ENCODE measurements around the gene HSD17B14. TPM values are rescaled to one million over a fixed set of nuclear protein-coding genes. Genes with fewer than 3 reads are reported as not detected.

The HSD17B14 gene
- total RNA-seq, 1 donor from 2014 or later = 0.44 TPM

DNA sequence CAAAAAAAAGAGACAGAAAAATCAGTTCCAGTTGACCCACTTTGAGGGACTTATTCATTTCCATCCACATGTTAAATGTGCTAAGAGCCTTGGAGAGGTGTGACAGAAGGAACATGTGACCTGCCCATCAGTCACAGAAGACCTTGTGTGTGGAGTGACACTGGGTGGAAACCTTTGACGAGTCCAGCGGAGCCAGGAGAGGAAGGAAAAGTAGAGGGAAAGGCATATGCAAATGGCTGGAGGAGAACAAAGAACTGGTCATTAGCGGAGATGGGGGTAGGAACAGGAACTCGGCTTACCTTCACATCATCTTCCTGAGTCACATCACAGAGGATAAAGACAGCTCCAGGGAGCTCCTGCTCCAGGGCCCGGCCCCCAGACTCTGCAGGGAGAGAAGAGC is 2.3 kb downstream of the HSD17B14 start:
- DNase-seq = no peak
- Mint-ChIP-seq H3K9me3 (no peaks in the 10 kb centered on the region), H3K4me3 (peak overlapping the region; percentile 49), H3K27me3 (peaks cover 8% of the 10 kb centered on the region), H3K27ac (peak overlapping the region; percentile 39), H3K4me1 (peaks cover 20% of the 10 kb centered on the region), H3K36me3 (ENCODE audit: low read depth) (no peaks in the 10 kb centered on the region)
- intact Hi-C loops (cut with micrococcal nuclease) = no loop called here

DNA sequence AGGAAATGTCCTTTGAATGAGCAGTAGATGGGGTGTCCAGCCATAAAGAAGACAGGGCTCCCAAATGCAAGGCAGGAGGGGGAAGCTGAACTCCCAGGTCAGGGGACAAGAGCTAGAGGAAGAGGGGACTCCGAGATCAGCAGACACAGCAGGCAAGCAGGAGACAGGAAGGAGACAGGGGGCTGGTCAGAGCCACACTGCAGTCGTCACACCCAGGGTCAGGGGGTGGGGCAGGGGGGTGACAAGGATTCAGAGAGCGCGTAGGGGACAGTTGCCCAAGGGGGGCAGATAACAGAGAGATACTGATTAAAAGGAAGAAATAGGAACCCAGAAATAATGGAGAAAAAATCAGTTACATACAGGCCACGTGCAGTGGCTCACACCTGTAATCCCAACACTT is 3.2 kb downstream of the HSD17B14 start:
- no peak overlapping the region for H3K27ac Mint-ChIP-seq
- no peak overlapping the region for H3K4me3 Mint-ChIP-seq
- peaks cover 20% of the 10 kb centered on the region for H3K4me1 Mint-ChIP-seq
- H3K27me3 Mint-ChIP-seq = peaks cover 7% of the 10 kb centered on the region
- intact Hi-C loops (cut with micrococcal nuclease) = no loop called here
- no peak for DNase-seq
- H3K9me3 Mint-ChIP-seq = no peaks in the 10 kb centered on the region
- no peaks in the 10 kb centered on the region for H3K36me3 Mint-ChIP-seq (ENCODE audit: low read depth)

DNA sequence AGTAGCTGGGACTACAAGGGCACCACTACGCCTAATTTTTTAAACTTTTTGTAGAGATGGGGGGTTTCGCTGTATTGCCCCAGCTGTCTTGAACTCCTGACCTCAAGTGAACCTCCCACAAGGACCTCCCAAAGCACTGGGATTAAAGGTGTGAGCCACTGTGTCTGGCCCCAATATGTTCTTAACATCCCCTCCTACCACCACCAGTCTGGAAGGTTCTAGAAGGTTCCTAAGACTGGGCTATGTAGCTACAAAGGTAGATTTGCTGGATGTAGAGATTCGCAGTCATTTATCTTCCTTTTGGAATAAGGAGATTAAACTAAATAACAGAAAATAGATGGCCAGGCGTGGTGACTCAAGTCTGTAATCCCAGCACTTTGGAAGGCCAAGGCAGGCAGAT is 5.3 kb downstream of the HSD17B14 start:
- intact Hi-C loops (cut with micrococcal nuclease) = no loop called here

DNA sequence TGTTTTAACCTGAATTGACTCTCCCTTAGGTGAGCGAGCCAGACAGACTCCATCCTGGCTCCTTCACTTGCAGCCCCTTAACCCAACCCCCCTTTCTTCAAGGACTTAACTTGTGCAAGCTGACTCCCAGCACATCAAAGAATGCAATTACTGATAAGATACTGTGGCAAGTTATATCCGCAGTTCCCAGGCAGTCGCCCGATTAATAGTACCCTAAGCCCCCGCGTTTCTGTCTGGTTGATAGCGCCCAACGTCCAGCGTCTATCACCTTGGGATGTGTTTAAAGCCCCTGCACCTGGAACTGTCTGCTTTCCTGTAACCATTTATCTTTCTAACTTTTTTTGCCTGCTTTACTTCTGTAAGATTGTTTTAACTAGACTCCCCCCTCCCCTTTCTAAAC is 6.2 kb downstream of the HSD17B14 start:
- intact Hi-C loops (cut with micrococcal nuclease) = no loop called here
- no peak overlapping the region for H3K4me3 Mint-ChIP-seq
- H3K4me1 Mint-ChIP-seq = peaks cover 2% of the 10 kb centered on the region
- no peak overlapping the region for H3K27ac Mint-ChIP-seq
- DNase-seq = no peak
- no peaks in the 10 kb centered on the region for H3K36me3 Mint-ChIP-seq (ENCODE audit: low read depth)
- no peaks in the 10 kb centered on the region for H3K27me3 Mint-ChIP-seq
- H3K9me3 Mint-ChIP-seq = no peaks in the 10 kb centered on the region

More for the DNA sequence above, 5.3 kb downstream of the HSD17B14 start:
- Mint-ChIP-seq H3K36me3 (ENCODE audit: low read depth) (no peaks in the 10 kb centered on the region), H3K4me1 (peaks cover 9% of the 10 kb centered on the region), H3K27me3 (no peaks in the 10 kb centered on the region), H3K4me3 (no peak overlapping the region), H3K9me3 (no peaks in the 10 kb centered on the region), H3K27ac (no peak overlapping the region)
- no peak for DNase-seq

DNA sequence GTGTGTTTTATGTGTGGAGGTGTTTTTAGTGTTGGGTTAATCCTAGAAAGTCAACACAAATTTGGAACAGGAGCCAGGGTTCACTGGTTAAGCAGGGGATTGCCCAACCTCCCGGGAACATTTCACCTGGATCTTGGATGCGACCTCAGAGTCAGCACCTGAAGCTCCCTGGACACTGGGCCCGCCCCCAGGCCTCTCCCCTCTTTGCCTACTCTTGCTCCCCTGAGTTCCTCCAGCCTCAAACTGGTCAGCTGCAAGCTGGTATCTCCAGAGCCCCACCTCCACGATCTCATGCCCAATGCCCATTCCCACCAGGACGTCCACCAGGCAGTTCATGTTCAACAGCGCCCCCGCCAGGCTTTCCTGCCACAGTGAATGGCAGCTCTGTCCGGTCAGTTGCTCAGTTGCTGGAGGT is 9.7 kb downstream of the HSD17B14 start:
- intact Hi-C loops (cut with micrococcal nuclease) = no loop called here
- no peak overlapping the region for H3K27ac Mint-ChIP-seq

DNA sequence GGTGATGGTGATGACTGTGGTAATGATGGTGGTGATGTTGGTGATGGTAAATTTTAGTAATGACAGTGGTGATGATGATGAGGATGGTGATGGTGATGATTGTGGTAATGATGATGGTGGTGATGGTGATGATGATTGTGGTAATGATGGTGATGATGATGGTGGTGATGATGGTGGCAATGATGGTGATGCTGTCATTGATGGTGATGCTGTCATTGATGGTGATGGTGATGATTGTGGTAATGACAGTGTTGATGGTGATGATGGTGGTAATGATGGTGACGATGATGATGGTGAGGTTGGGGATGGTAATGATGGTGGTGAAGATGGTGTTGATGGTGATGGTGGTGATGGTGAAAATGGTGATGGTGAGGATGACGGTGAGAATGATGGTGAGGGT is 13.8 kb downstream of the HSD17B14 start:
- Mint-ChIP-seq H3K27me3 (no peaks in the 10 kb centered on the region), H3K4me3 (no peak overlapping the region), H3K4me1 (no peaks in the 10 kb centered on the region), H3K9me3 (no peaks in the 10 kb centered on the region), H3K27ac (no peak overlapping the region), H3K36me3 (ENCODE audit: low read depth) (no peaks in the 10 kb centered on the region)
- no peak for DNase-seq
- intact Hi-C loops (cut with micrococcal nuclease) = no loop called here

More for the DNA sequence above, 9.7 kb downstream of the HSD17B14 start:
- no peaks in the 10 kb centered on the region for H3K4me1 Mint-ChIP-seq
- no peaks in the 10 kb centered on the region for H3K9me3 Mint-ChIP-seq
- DNase-seq = no peak
- no peak overlapping the region for H3K4me3 Mint-ChIP-seq
- H3K36me3 Mint-ChIP-seq (ENCODE audit: low read depth) = no peaks in the 10 kb centered on the region
- no peaks in the 10 kb centered on the region for H3K27me3 Mint-ChIP-seq

DNA sequence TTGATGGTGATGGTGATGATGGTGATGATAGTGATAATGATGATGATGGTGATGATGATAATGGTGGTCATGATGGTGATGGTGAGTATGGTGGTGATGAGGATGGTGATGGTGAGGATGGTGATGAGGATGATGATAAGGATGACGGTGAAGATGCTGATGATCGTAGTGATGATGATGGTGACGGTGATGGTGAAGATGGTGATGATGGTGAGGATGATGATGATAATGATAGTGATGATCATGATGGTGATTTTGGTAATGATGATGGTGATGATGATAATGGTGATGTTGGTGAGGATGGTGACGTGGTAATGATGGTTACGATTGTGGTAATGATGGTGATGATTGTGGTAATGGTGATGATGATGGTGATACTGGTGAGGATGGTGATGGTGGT is 14.7 kb downstream of the HSD17B14 start:
- Mint-ChIP-seq H3K36me3 (ENCODE audit: low read depth) (no peaks in the 10 kb centered on the region), H3K9me3 (no peaks in the 10 kb centered on the region), H3K27me3 (no peaks in the 10 kb centered on the region), H3K27ac (no peak overlapping the region), H3K4me1 (no peaks in the 10 kb centered on the region), H3K4me3 (no peak overlapping the region)
- no peak for DNase-seq
- intact Hi-C loops (cut with micrococcal nuclease) = no loop called here

DNA sequence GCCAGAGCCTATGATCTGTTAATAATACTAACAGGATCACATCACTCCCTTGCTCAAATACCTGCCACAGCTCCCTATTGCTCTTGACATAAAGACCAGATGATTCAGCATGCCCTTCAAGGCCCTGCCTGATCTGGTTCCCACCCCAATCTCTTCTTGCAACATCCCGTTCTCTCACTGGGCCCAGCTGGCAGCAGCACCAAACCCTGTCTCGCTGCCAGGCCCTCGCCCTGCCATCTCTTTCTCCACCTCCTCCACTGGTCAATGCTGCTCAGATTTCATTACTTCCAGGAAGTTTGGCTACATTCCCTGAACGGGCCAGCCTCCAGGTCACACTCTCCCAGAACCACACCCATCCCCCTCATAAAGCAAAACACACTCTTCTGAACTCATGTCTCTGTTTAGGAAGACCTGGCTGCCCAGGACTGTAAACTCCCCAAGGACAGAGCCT is 16.9 kb downstream of the HSD17B14 start:
- no peak overlapping the region for H3K4me3 Mint-ChIP-seq
- intact Hi-C loops (cut with micrococcal nuclease) = no loop called here
- H3K27ac Mint-ChIP-seq = no peak overlapping the region
- DNase-seq = no peak
- H3K4me1 Mint-ChIP-seq = peaks cover 11% of the 10 kb centered on the region
- H3K36me3 Mint-ChIP-seq (ENCODE audit: low read depth) = no peaks in the 10 kb centered on the region
- no peaks in the 10 kb centered on the region for H3K9me3 Mint-ChIP-seq
- no peaks in the 10 kb centered on the region for H3K27me3 Mint-ChIP-seq

DNA sequence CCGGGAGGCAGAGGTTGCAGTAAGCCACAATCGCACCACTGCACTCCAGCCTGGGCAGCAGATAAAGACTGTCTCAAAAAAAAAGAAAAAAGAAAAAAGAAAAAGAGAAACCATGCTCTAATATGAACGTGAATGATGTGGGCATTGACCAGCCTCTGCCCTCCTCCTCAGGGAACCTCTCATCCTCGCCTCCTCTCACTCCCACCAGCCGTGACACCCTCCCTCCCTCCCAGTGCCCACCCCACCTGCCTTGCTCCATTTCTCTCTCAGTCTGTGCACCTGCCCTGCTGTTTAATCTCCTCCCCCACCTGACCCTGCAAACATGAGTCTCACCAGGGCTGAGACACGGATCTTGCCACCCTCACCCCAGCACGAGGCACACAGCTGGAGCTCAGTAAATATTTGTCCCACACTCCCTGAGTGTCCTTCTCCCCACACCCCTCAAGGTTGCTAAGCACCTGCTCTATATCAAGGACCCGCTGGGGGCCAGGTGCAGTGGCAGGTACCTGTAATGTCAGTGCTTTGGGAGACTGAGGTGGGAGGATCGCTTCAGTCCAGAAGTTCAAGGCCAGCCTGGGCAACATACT is 18.0 kb downstream of the HSD17B14 start:
- peaks cover 11% of the 10 kb centered on the region for H3K4me1 Mint-ChIP-seq
- H3K27ac Mint-ChIP-seq = no peak overlapping the region
- no peak for DNase-seq
- intact Hi-C loops (cut with micrococcal nuclease) = no loop called here
- H3K9me3 Mint-ChIP-seq = no peaks in the 10 kb centered on the region
- H3K27me3 Mint-ChIP-seq = no peaks in the 10 kb centered on the region
- no peak overlapping the region for H3K4me3 Mint-ChIP-seq
- H3K36me3 Mint-ChIP-seq (ENCODE audit: low read depth) = no peaks in the 10 kb centered on the region

DNA sequence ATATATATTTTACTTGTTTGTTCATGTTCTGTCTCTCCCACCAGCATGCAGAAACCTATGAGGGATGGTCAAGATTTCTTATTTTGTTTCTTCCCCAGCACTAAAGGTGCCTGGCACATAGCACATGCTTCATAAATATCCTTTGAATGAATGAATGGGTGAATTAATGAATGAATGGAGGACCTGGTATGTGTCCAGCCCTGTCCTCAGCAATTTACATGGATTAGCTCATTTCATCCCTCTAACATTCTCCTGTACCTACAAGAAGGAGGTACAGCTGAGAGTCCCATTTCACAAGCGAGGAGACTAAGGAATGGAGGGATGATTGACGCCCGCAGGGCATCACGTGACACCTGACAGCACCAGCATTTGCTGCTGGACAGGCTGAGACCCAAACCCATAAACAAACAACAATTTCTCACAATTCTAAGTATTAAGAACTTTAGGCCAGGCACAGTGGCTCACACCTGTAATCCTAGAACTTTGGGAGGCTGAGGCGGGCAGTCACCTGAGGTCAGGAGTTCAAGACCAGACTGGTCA is 18.6 kb downstream of the HSD17B14 start:
- Mint-ChIP-seq H3K27me3 (no peaks in the 10 kb centered on the region), H3K27ac (no peak overlapping the region), H3K4me3 (no peak overlapping the region), H3K36me3 (ENCODE audit: low read depth) (no peaks in the 10 kb centered on the region), H3K9me3 (no peaks in the 10 kb centered on the region), H3K4me1 (peaks cover 11% of the 10 kb centered on the region)
- no peak for DNase-seq
- intact Hi-C loops (cut with micrococcal nuclease) = no loop called here

DNA sequence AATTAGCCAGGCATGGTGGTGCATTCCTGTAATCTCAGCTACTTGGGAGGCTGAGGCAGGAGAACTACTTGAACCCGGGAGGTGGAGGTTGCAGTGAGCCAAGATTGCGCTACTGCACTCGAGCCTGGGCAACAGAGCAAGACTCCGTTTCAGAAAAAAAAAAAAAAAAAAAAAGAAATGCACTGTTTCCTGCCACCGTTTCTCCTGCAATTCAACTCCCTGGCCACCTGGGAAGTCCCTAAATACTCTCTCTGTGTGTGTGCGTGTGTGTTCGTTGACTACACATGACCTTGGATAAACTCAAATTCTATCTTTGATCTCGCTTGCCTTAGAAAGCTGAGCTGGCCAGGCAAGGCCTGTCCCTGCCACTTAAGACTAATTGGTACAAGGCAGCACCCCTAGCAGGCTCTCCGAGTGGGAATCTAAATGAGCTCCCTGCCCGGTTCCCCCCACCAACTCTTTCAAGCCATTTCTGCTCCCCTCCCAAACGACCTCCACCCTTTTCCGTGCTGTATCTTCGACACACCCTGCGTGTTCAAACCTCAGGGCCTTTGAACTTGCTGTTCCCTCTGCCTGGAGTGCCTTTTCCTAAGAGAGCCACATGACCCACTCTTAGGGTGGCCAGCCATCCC is 20.3 kb downstream of the HSD17B14 start:
- intact Hi-C loops (cut with micrococcal nuclease) = no loop called here
- H3K27me3 Mint-ChIP-seq = no peaks in the 10 kb centered on the region
- H3K4me1 Mint-ChIP-seq = peaks cover 17% of the 10 kb centered on the region
- peak; percentile 79 for DNase-seq
- H3K36me3 Mint-ChIP-seq (ENCODE audit: low read depth) = no peaks in the 10 kb centered on the region
- H3K9me3 Mint-ChIP-seq = no peaks in the 10 kb centered on the region
- no peak overlapping the region for H3K4me3 Mint-ChIP-seq
- H3K27ac Mint-ChIP-seq = peak overlapping the region; percentile 12

DNA sequence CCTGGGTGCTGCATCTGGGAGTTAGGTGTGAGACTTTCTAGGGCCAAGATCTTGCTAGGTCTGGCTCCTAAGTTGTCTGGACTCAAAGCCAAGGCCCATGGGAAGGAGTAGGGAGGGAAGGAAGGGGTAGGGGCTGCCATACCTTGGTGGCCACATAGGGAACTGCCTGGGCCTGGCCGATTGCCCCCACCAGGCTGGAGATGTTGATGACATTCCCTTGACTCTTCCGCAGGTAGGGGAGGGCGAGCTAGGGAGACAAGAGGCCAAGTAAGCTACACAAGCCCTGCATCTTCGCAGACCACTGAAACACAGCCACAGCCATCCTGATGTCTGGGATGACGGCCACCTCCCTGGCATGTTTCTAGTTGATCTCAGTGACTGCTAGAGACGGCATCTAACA is 21.4 kb downstream of the HSD17B14 start:
- Mint-ChIP-seq H3K36me3 (ENCODE audit: low read depth) (no peaks in the 10 kb centered on the region), H3K9me3 (no peaks in the 10 kb centered on the region), H3K4me1 (peaks cover 20% of the 10 kb centered on the region), H3K4me3 (no peak overlapping the region), H3K27ac (no peak overlapping the region), H3K27me3 (no peaks in the 10 kb centered on the region)
- intact Hi-C loops (cut with micrococcal nuclease) = no loop called here
- no peak for DNase-seq

DNA sequence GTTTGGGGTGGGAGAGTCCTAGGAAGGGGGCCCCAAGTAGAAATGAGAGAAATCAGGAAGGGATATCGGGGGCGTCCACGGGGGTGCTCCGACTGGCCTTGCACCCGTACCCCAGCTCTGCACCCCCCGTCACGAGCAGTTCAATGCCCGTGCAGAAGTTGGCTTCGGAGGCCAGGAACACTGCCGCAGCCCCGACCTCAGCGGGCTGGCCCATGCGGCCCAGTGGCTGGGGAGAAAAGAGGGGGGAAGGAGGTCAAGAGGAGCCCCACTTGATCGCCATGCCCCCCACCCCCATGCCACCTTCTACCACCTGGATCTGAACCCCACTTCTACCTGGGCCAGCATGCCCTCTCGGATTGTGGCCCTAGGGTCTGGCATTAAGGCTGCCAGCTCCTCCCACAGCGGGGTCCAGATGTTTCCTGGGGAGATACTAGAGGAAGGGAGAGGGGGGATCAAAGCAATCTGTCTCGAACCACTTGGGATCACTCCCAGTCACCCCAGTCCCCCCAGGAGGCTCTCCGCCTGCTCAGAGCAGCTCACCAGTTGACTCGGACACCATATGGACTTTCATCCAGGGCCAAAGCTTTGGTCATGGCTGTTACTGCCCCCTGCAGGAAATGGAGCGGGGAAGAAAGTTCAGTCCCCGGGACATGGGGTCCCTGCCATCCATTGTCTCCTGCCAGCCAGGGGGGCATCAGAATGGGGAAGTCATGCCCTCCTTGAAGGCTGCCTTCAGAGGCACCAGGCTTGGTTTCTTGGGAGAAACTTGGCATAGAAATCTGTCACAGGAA is 23.0 kb downstream of the HSD17B14 start:
- H3K27ac Mint-ChIP-seq = no peak overlapping the region
- DNase-seq = no peak
- H3K27me3 Mint-ChIP-seq = no peaks in the 10 kb centered on the region
- no peaks in the 10 kb centered on the region for H3K9me3 Mint-ChIP-seq
- no peaks in the 10 kb centered on the region for H3K36me3 Mint-ChIP-seq (ENCODE audit: low read depth)
- intact Hi-C loops (cut with micrococcal nuclease) = no loop called here
- H3K4me3 Mint-ChIP-seq = no peak overlapping the region
- H3K4me1 Mint-ChIP-seq = peaks cover 30% of the 10 kb centered on the region
